CD4-positive, alpha-beta T cell (primary cell): ENCODE measurements around the gene TPSG1. TPM values are rescaled to one million over a fixed set of nuclear protein-coding genes. Genes with fewer than 3 reads are reported as not detected.

Experiments
- ATAC-seq: fragments of 200-7000 bp; cut with Tn5 transposase; one replicate; pipeline ENCODE4 v1.10.0; 2022; ENCODE audit warnings: mild to moderate bottlenecking; ENCODE audit not compliant: poor library complexity
- CTCF ChIA-PET: fragments of 350-600 bp; sonication (Branson Sonifier 250); formaldehyde crosslinking; loops from one replicate; lab custom pipeline; 2021; ENCODE audit warnings: antibody characterized with exemption, inconsistent platforms; lab: Charles Lee
- POLR2A ChIA-PET: fragments of 350-600 bp; sonication (Branson Sonifier 250); formaldehyde crosslinking; loops from one replicate; lab custom pipeline; 2021; ENCODE audit warnings: antibody characterized with exemption, inconsistent platforms; lab: Charles Lee
- DNase-seq, 14 experiments: peaks; one replicate each; pipeline ENCODE4 v3.0.0-alpha.2; 2013 to 2020; ENCODE audit warnings: mixed read lengths in 2 of 14
- H3K27ac ChIP-seq, 2 donors: one replicate each; pipeline versions ENCODE4 v1.5.1 to v1.7.0; 2013; ENCODE audit warnings: low read length in 2 of 2, low read depth in 1 of 2, mild to moderate bottlenecking in 1 of 2
- H3K27me3 ChIP-seq, 2 experiments: 1 replicate in 1 of 2; 2 replicates in 1 of 2; pipeline versions ENCODE4 v1.6.1 to v1.7.0; 2013; ENCODE audit warnings: low read length in 2 of 2, control low read depth in 1 of 2, mild to moderate bottlenecking in 1 of 2, moderate library complexity in 1 of 2; ENCODE audit not compliant: insufficient read depth in 2 of 2, control insufficient read depth in 1 of 2
- H3K36me3 ChIP-seq: one replicate; pipeline ENCODE4 v1.6.1; 2013; ENCODE audit warnings: low read length, control low read depth; ENCODE audit not compliant: insufficient read depth
- H3K4me1 ChIP-seq: one replicate; pipeline ENCODE4 v1.6.1; 2013; ENCODE audit warnings: low read length, control low read depth; ENCODE audit not compliant: insufficient read depth
- H3K4me3 ChIP-seq: one replicate; pipeline ENCODE4 v1.5.1; 2013; ENCODE audit warnings: mild to moderate bottlenecking, low read length, moderate library complexity
- H3K9me3 ChIP-seq, 2 experiments: 1 replicate in 1 of 2; 2 replicates in 1 of 2; pipeline versions ENCODE4 v1.6.1 to v1.7.0; 2013; ENCODE audit warnings: low read length in 2 of 2, mild to moderate bottlenecking in 2 of 2, control low read depth in 1 of 2, moderate library complexity in 1 of 2; ENCODE audit not compliant: control insufficient read depth in 1 of 2, insufficient read depth in 1 of 2
- H3K27ac Mint-ChIP-seq: one replicate; pipeline ENCODE4 v1.8.0; 2020; ENCODE audit warnings: mixed read lengths
- H3K27me3 Mint-ChIP-seq: one replicate; pipeline ENCODE4 v1.8.0; 2021; ENCODE audit warnings: mixed read lengths
- H3K36me3 Mint-ChIP-seq: one replicate; pipeline ENCODE4 v1.8.0; 2021; ENCODE audit warnings: low read depth, mixed read lengths
- H3K4me1 Mint-ChIP-seq: one replicate; pipeline ENCODE4 v1.8.0; 2021; ENCODE audit warnings: low read depth, mixed read lengths
- H3K4me3 Mint-ChIP-seq: one replicate; pipeline ENCODE4 v1.8.0; 2020; ENCODE audit warnings: mild to moderate bottlenecking, mixed read lengths
- H3K9me3 Mint-ChIP-seq: one replicate; pipeline ENCODE4 v1.8.0; 2020; ENCODE audit warnings: mixed read lengths
- CTCF ChIP-seq: fragments of 200-600 bp; IDR thresholded peaks from one replicate; pipeline ENCODE4 v1.8.0; 2022; ENCODE audit warnings: antibody characterized with exemption, mild to moderate bottlenecking
- intact Hi-C, 2 experiments: fragments of 100-400 bp; cut with DNase I in 1 of 2; cut with micrococcal nuclease in 1 of 2; formaldehyde crosslinking; loops; one replicate each; pipeline versions ENCODE4 v1.15.1 to v1.9.0; 2023 to 2025; cut with DNase I, micrococcal nuclease
- total RNA-seq, 174 experiments: library from RNA in 2 of 174; stranded (reverse) in 2 of 174; gene quantifications; one replicate each; pipeline ENCODE4 v1.2.3 and lab custom pipeline; 2021 to 2026

Gene TPSG1
- total RNA-seq, 2 experiments from 2014 or later = not detected

DNA sequence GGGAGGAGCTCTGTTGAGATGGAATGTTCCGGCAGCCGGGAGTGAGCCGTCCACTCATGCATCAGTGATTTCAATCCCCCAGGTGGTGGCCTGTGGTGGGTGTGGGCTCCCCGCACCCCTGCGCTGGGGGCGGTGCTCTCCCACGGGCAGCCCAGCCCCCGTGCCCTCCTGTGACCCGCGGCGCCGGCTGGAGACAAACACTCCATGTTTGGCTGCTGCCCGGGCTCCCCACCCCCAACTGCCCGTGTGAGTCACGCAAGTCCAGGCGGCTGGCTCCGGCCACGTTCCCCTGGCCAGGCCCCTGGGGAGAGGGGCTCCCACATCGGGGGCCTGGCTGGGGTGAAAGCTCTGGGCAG lies 42.8 kb downstream of the TPSG1 start:
- CTCF ChIA-PET = no interaction called here
- Histone ChIP-seq H3K27me3 (no peaks in the 10 kb centered on the region), H3K4me3 (no peak overlapping the region), H3K27ac (no peak overlapping the region), H3K9me3 (peaks cover 0 to 27% of the 10 kb centered on the region in 2 experiments), H3K4me1 (no peaks in the 10 kb centered on the region), H3K36me3 (no peaks in the 10 kb centered on the region)
- H3K9me3 Mint-ChIP-seq = no peaks in the 10 kb centered on the region
- no peaks in the 10 kb centered on the region for H3K27me3 Mint-ChIP-seq
- H3K4me1 Mint-ChIP-seq = no peaks in the 10 kb centered on the region
- POLR2A ChIA-PET = no interaction called here
- intact Hi-C loops = no loop called here
- no peak overlapping the region for H3K4me3 Mint-ChIP-seq
- H3K27ac Mint-ChIP-seq = no peak overlapping the region
- no peak for TF ChIP-seq CTCF
- no peak for ATAC-seq
- H3K36me3 Mint-ChIP-seq = no peaks in the 10 kb centered on the region
- DNase-seq = no peak

- Mint-ChIP-seq H3K36me3 (no peaks in the 10 kb centered on the region), H3K27ac (no peak overlapping the region), H3K27me3 (no peaks in the 10 kb centered on the region), H3K4me3 (no peak overlapping the region), H3K4me1 (no peaks in the 10 kb centered on the region), H3K9me3 (no peaks in the 10 kb centered on the region)
- CTCF ChIA-PET = no interaction called here
- H3K9me3 ChIP-seq = peaks cover 0 to 25% of the 10 kb centered on the region in 2 experiments
- no peak for ATAC-seq
- POLR2A ChIA-PET = no interaction called here
- TF ChIP-seq CTCF = no peak
- no peaks in the 10 kb centered on the region for H3K4me1 ChIP-seq
- no peaks in the 10 kb centered on the region for H3K36me3 ChIP-seq
- H3K27me3 ChIP-seq = peaks cover 0 to 2% of the 10 kb centered on the region in 2 experiments
- no peak overlapping the region for H3K4me3 ChIP-seq
- intact Hi-C loops = no loop called here
- H3K27ac ChIP-seq = no peak overlapping the region
- no peak for DNase-seq
These were observed 43.4 kb downstream of the TPSG1 start for GRCh38 chr16:1181404-1182315.

- POLR2A ChIA-PET = no interaction called here
- DNase-seq (no peak), ATAC-seq (no peak)
- Histone ChIP-seq H3K36me3 (no peaks in the 10 kb centered on the region), H3K9me3 (peaks cover 0 to 18% of the 10 kb centered on the region in 2 experiments), H3K27me3 (peaks cover 0 to 2% of the 10 kb centered on the region in 2 experiments), H3K4me3 (no peak overlapping the region), H3K27ac (no peak overlapping the region), H3K4me1 (no peaks in the 10 kb centered on the region)
- no peaks in the 10 kb centered on the region for H3K27me3 Mint-ChIP-seq
- H3K4me3 Mint-ChIP-seq = no peak overlapping the region
- no peaks in the 10 kb centered on the region for H3K36me3 Mint-ChIP-seq
- no peaks in the 10 kb centered on the region for H3K4me1 Mint-ChIP-seq
- intact Hi-C loops = no loop called here
- no peak for TF ChIP-seq CTCF
- CTCF ChIA-PET = no interaction called here
- H3K27ac Mint-ChIP-seq = no peak overlapping the region
- H3K9me3 Mint-ChIP-seq = no peaks in the 10 kb centered on the region
These were observed 44.3 kb downstream of the TPSG1 start for GRCh38 chr16:1180549-1181403.
